MM.1S (cell line): ENCODE results near the gene BDKRB1.

Experiments
- DNase-seq: peaks from one replicate; pipeline ENCODE4 v3.0.0-alpha.2; 2015
- H2AFZ ChIP-seq: fragments of 300-600 bp; sonication (generic); 2 replicates; pipeline ENCODE4 v1.6.0; 2016; ENCODE audit warnings: antibody characterized with exemption, low read length
- H3F3A ChIP-seq: fragments of 300-600 bp; sonication (generic); 2 replicates; pipeline ENCODE4 v1.6.1; 2016; ENCODE audit warnings: mild to moderate bottlenecking, antibody characterized with exemption, low read length, moderate library complexity, mixed read lengths; ENCODE audit not compliant: insufficient read depth
- H3K27ac ChIP-seq: fragments of 300-600 bp; sonication (generic); 2 replicates; pipeline ENCODE4 v1.5.1; 2016; ENCODE audit warnings: mild to moderate bottlenecking, low read length
- H3K27me3 ChIP-seq: fragments of 300-600 bp; sonication (generic); replicated peaks from 2 replicates; pipeline ENCODE4 v1.6.0; 2016; ENCODE audit warnings: low read length; ENCODE audit not compliant: insufficient read depth
- H3K36me3 ChIP-seq: fragments of 300-600 bp; sonication (generic); replicated peaks from 2 replicates; pipeline ENCODE4 v1.6.1; 2016; ENCODE audit warnings: mild to moderate bottlenecking, low read length, mixed read lengths; ENCODE audit not compliant: insufficient read depth
- H3K4me1 ChIP-seq: fragments of 300-600 bp; sonication (generic); 2 replicates; pipeline ENCODE4 v1.6.1; 2016; ENCODE audit warnings: low read length, mixed read lengths
- H3K4me2 ChIP-seq: fragments of 300-600 bp; sonication (generic); 2 replicates; pipeline ENCODE4 v1.6.0; 2016; ENCODE audit warnings: low read depth, low read length
- H3K4me3 ChIP-seq: fragments of 300-600 bp; sonication (generic); 2 replicates; pipeline ENCODE4 v1.5.1; 2016; ENCODE audit warnings: low read length, mixed read lengths
- H3K79me2 ChIP-seq: fragments of 300-600 bp; sonication (generic); 2 replicates; pipeline ENCODE4 v1.6.1; 2016; ENCODE audit warnings: mixed run types, low read length, mixed read lengths
- H3K9ac ChIP-seq: fragments of 300-600 bp; sonication (generic); 2 replicates; pipeline ENCODE4 v1.6.1; 2016; ENCODE audit warnings: low read length, mixed read lengths
- H3K9me2 ChIP-seq: fragments of 300-600 bp; sonication (generic); replicated peaks from 2 replicates; pipeline ENCODE4 v1.6.1; 2016; ENCODE audit warnings: mild to moderate bottlenecking, low read length, mixed read lengths; ENCODE audit not compliant: insufficient read depth
- H3K9me3 ChIP-seq: fragments of 300-600 bp; sonication (generic); replicated peaks from 2 replicates; pipeline ENCODE4 v1.6.1; 2016; ENCODE audit warnings: mild to moderate bottlenecking, low read length, mixed read lengths; ENCODE audit not compliant: insufficient read depth
- H4K20me1 ChIP-seq: fragments of 300-600 bp; sonication (generic); 2 replicates; pipeline ENCODE4 v1.6.1; 2016; ENCODE audit warnings: mild to moderate bottlenecking, low read length, moderate library complexity, mixed read lengths; ENCODE audit not compliant: insufficient read depth
- EZH2 ChIP-seq: fragments of 300-600 bp; sonication (generic); optimal IDR thresholded peaks from 2 replicates; pipeline ENCODE3; 2017; ENCODE audit warnings: low read depth, mild to moderate bottlenecking, antibody characterized with exemption, low read length, mixed read lengths
- EZH2phosphoT487 ChIP-seq: fragments of 300-600 bp; sonication (generic); IDR thresholded peaks from 2 replicates; pipeline ENCODE4 v1.6.1; 2018; ENCODE audit warnings: antibody characterized with exemption, low read length
- TF ChIP-seq, protein P1 (sequence below): fragments of 300-600 bp; sonication (generic); IDR thresholded peaks from 2 replicates; pipeline ENCODE4 v1.5.1; 2016; ENCODE audit warnings: antibody characterized with exemption, low read length, mixed read lengths

Gene BDKRB1

DNA sequence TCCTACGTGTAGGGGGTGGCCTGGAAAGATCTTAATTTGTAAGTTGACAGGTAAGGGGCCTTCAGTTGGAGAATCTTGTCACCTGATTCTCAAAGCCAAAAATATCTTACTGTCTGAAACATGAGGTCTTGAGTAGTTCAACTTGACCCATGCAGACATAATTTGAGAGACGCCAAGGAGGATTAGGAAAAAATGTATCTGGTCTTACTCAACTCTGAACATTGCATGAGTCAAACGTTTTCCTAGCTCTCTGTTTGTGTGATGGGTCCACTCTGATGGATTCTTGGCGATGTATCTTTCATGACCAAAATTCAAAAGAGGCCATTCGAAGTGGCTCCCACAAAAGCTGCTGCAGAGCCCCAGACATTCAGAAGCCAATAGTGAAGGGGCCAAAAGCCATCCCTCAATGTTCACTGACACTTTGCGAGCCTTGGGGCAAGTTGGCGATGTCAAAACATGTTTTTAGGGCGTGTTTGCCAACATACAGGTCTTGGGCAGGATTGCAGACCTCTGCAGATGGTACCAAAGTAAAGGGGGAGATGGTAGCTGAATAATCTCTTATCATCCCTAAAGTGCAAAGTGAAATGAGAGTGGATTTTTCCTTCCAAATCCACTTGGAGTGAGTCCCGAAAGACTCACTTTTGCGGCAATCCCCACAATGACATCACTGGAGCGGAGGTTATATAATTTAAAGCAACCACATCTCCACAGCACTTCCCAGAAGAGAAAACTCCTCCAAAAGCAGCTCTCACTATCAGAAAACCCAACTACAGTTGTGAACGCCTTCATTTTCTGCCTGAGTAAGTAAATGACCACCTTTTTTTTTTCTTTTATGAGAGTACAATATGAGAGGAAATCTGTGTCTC, at the start of gene BDKRB1:
TSS of gene BDKRB1 (plus strand) at position 710 of the 866 bp plus-strand sequence. CDS start 7,473 bp downstream, outside the sequence.
- DNase-seq: no peak
- no peaks in the 10 kb centered on the region for H3K9me2 ChIP-seq
- no peak within 1 kb of the TSS for H2AFZ ChIP-seq
- no peaks in the 10 kb centered on the region for H3F3A ChIP-seq
- no peak within 1 kb of the TSS for H3K9ac ChIP-seq
- H3K9me3 ChIP-seq: no peaks in the 10 kb centered on the region
- TF ChIP-seq, protein P1, sequence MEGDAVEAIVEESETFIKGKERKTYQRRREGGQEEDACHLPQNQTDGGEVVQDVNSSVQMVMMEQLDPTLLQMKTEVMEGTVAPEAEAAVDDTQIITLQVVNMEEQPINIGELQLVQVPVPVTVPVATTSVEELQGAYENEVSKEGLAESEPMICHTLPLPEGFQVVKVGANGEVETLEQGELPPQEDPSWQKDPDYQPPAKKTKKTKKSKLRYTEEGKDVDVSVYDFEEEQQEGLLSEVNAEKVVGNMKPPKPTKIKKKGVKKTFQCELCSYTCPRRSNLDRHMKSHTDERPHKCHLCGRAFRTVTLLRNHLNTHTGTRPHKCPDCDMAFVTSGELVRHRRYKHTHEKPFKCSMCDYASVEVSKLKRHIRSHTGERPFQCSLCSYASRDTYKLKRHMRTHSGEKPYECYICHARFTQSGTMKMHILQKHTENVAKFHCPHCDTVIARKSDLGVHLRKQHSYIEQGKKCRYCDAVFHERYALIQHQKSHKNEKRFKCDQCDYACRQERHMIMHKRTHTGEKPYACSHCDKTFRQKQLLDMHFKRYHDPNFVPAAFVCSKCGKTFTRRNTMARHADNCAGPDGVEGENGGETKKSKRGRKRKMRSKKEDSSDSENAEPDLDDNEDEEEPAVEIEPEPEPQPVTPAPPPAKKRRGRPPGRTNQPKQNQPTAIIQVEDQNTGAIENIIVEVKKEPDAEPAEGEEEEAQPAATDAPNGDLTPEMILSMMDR: no peak
- no peak for TF ChIP-seq EZH2phosphoT487
- no peak for TF ChIP-seq EZH2
- no peaks in the 10 kb centered on the region for H3K27me3 ChIP-seq
- H3K27ac ChIP-seq: no peak within 1 kb of the TSS
- H4K20me1 ChIP-seq: no peaks in the 10 kb centered on the region
- H3K4me1 ChIP-seq: no peaks in the 10 kb centered on the region
- H3K79me2 ChIP-seq: no peaks in the 10 kb centered on the region
- no peaks in the 10 kb centered on the region for H3K36me3 ChIP-seq
- no peak within 1 kb of the TSS for H3K4me2 ChIP-seq
- no peak within 1 kb of the TSS for H3K4me3 ChIP-seq

DNA sequence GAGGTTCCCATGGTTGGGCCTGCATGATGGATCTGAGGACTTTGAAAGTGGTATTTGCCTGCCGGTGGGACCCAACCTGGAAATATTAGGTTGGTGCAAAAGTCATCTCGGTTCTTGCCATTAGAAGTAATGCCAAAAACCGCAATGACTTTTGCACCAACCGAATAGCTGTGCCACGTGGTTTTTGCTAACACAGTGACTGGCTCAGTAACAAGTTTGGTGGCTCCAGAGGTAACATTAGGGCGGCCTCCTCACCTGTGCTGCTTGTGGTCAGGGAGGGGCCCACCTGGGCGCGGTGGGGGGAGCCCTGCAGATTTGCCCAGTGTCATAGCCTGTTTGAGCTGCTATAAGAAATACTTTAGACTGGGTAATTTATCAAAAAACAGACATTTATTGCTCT, 49.5 kb upstream of the BDKRB1 start:
- no peak overlapping the region for H2AFZ ChIP-seq
- no peak overlapping the region for H3K9ac ChIP-seq
- H3K4me3 ChIP-seq: no peak overlapping the region
- no peaks in the 10 kb centered on the region for H3K9me3 ChIP-seq
- H3K27me3 ChIP-seq: no peaks in the 10 kb centered on the region
- H4K20me1 ChIP-seq: no peaks in the 10 kb centered on the region
- H3K4me2 ChIP-seq: no peak overlapping the region
- H3K9me2 ChIP-seq: no peaks in the 10 kb centered on the region
- no peak overlapping the region for H3K27ac ChIP-seq
- no peak for DNase-seq
- H3K36me3 ChIP-seq: no peaks in the 10 kb centered on the region
- H3F3A ChIP-seq: no peaks in the 10 kb centered on the region
- H3K79me2 ChIP-seq: no peaks in the 10 kb centered on the region
- TF ChIP-seq EZH2: no peak
- TF ChIP-seq EZH2phosphoT487: no peak
- TF ChIP-seq, protein P1: no peak
- H3K4me1 ChIP-seq: no peaks in the 10 kb centered on the region

DNA sequence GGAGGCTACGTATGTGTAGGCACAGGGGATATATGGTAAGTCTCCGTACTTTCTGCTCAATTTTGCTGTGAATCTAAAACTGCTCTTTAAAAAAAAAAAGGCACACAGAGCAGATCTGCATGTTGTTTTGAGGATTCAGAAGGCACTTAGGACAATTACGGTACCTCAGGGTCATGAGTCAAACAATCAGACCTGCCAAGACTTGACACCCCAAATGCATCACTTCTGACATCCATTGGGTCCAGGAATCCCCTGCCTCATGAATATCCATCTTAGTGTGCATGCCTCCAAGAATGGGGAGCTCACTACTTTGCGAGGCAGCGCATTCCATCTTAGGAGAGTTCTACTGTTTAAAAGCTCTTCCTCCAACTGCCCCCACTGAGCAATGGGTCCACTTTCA, 48.3 kb upstream of the BDKRB1 start:
- no peak overlapping the region for H3K9ac ChIP-seq
- H3K4me2 ChIP-seq: no peak overlapping the region
- DNase-seq: no peak
- H3K4me1 ChIP-seq: no peaks in the 10 kb centered on the region
- H2AFZ ChIP-seq: no peak overlapping the region
- no peaks in the 10 kb centered on the region for H3K36me3 ChIP-seq
- H3K4me3 ChIP-seq: no peak overlapping the region
- H3F3A ChIP-seq: no peaks in the 10 kb centered on the region
- no peaks in the 10 kb centered on the region for H3K79me2 ChIP-seq
- TF ChIP-seq EZH2 (no peak), EZH2phosphoT487 (no peak)
- TF ChIP-seq, protein P1: no peak
- no peaks in the 10 kb centered on the region for H3K9me3 ChIP-seq
- no peaks in the 10 kb centered on the region for H3K27me3 ChIP-seq
- no peaks in the 10 kb centered on the region for H3K9me2 ChIP-seq
- no peaks in the 10 kb centered on the region for H4K20me1 ChIP-seq
- no peak overlapping the region for H3K27ac ChIP-seq
